Keratinocyte (primary cell): ENCODE results near the gene ZBTB21.

Experiments used
- CTCF ChIP-seq, 3 experiments: IDR thresholded peaks in 1 of 3; conservative IDR thresholded peaks in 1 of 3; optimal IDR thresholded peaks in 1 of 3; 2 replicates in 2 of 3; 3 replicates in 1 of 3; pipeline versions ENCODE3 to v1.5.1; 2011; ENCODE audit warnings: low read length in 3 of 3, mild to moderate bottlenecking in 3 of 3, moderate library complexity in 2 of 3, control low read depth in 1 of 3, inconsistent platforms in 1 of 3; ENCODE audit not compliant: insufficient read depth in 2 of 3; ENCODE audit errors: extremely low read depth in 1 of 3
- EZH2 ChIP-seq: IDR thresholded peaks from one replicate; pipeline ENCODE4 v1.6.1; 2012; ENCODE audit warnings: inconsistent platforms, mild to moderate bottlenecking, low read length, moderate library complexity

- TF ChIP-seq CTCF (optimal IDR thresholded peaks at IDR 0.05 in 1 of 3, IDR thresholded peaks at IDR 0.05 in 1 of 3, conservative IDR thresholded peaks at IDR 0.05 in 1 of 3; ENCODE audit: extremely low read depth in 1 of 3, insufficient read depth in 2 of 3, low read length in 3 of 3) (no peak), EZH2 (no peak)
These were observed 11.4 kb upstream of the ZBTB21 start for GRCh38 chr21:42021371-42022090.
